ENCODE data around the gene HOXB3. TPM values are rescaled to one million over a fixed set of nuclear protein-coding genes. Genes with fewer than 3 reads are reported as not detected.

The HOXB3 gene
- total and polyA plus RNA-seq, 2 donors (not counting 1 experiment from before 2014, with no cell fraction given): 15.7 to 28.6 TPM

GRCh38 chr17:48589060-48589830 is 796 bp downstream of the HOXB3 start:
- DNase-seq (ENCODE audit: low read depth in 2 of 2): peak in 1 of 2 donors; percentile 49
- Histone ChIP-seq H3K4me1 (ENCODE audit: control insufficient read depth, extremely low read depth, insufficient read depth, low read length) (peaks cover under 1% of the 10 kb centered on the region), H2AFZ (ENCODE audit: low read length) (no peak overlapping the region), H3K9me3 (ENCODE audit: control insufficient read depth, insufficient read depth, low read depth, low read length) (no peaks in the 10 kb centered on the region), H3K27me3 (ENCODE audit: control insufficient read depth, insufficient read depth, low read length) (no peaks in the 10 kb centered on the region), H3K79me2 (ENCODE audit: control insufficient read depth, insufficient read depth, low read length) (peaks cover 97% of the 10 kb centered on the region), H3K4me2 (ENCODE audit: extremely low read depth, insufficient read depth, low read length) (peak overlapping the region; percentile 98), H4K20me1 (ENCODE audit: control insufficient read depth, extremely low read depth, insufficient read depth, low read length) (no peaks in the 10 kb centered on the region), H3K27ac (ENCODE audit: insufficient read depth, low read length) (peak overlapping the region; percentile 98), H3K36me3 (ENCODE audit: control insufficient read depth, insufficient read depth, low read length) (peaks cover 5% of the 10 kb centered on the region), H3K9ac (ENCODE audit: insufficient read depth, low read length) (peak overlapping the region; percentile 94), H3K4me3 (replicated peaks in 1 of 4; ENCODE audit: control extremely low read depth in 1 of 4, insufficient read depth in 1 of 4, low read depth in 3 of 4, low read length in 4 of 4) (peak overlapping the region; percentile 83 to 98 (median 92))
- TF ChIP-seq CTCF (conservative IDR thresholded peaks at IDR 0.05 in 1 of 2, IDR thresholded peaks at IDR 0.05 in 1 of 2; ENCODE audit: low read depth in 1 of 2, low read length in 2 of 2) (no peak), EZH2 (IDR thresholded peaks at IDR 0.05; ENCODE audit: low read length, missing control alignments) (no peak)

GRCh38 chr17:48588528-48588927 is 1.5 kb downstream of the HOXB3 start:
- Histone ChIP-seq H3K9ac (ENCODE audit: insufficient read depth, low read length) (peak overlapping the region; percentile 94), H2AFZ (ENCODE audit: low read length) (no peak overlapping the region), H3K4me2 (ENCODE audit: extremely low read depth, insufficient read depth, low read length) (peak overlapping the region; percentile 98), H3K4me1 (ENCODE audit: control insufficient read depth, extremely low read depth, insufficient read depth, low read length) (peaks cover 6% of the 10 kb centered on the region), H4K20me1 (ENCODE audit: control insufficient read depth, extremely low read depth, insufficient read depth, low read length) (no peaks in the 10 kb centered on the region), H3K9me3 (ENCODE audit: control insufficient read depth, insufficient read depth, low read depth, low read length) (no peaks in the 10 kb centered on the region), H3K27me3 (ENCODE audit: control insufficient read depth, insufficient read depth, low read length) (no peaks in the 10 kb centered on the region), H3K36me3 (ENCODE audit: control insufficient read depth, insufficient read depth, low read length) (peaks cover 5% of the 10 kb centered on the region), H3K27ac (ENCODE audit: insufficient read depth, low read length) (peak overlapping the region; percentile 98), H3K4me3 (replicated peaks in 1 of 4; ENCODE audit: control extremely low read depth in 1 of 4, insufficient read depth in 1 of 4, low read depth in 3 of 4, low read length in 4 of 4) (peak overlapping the region; percentile 83 to 98 (median 92)), H3K79me2 (ENCODE audit: control insufficient read depth, insufficient read depth, low read length) (peaks cover 100% of the 10 kb centered on the region)
- TF ChIP-seq CTCF (conservative IDR thresholded peaks at IDR 0.05 in 1 of 2, IDR thresholded peaks at IDR 0.05 in 1 of 2; ENCODE audit: low read depth in 1 of 2, low read length in 2 of 2): no peak
- no peak for TF ChIP-seq EZH2 (IDR thresholded peaks at IDR 0.05; ENCODE audit: low read length, missing control alignments)
- peak in 1 of 2 donors; percentile 48 for DNase-seq (ENCODE audit: low read depth in 2 of 2)

- no peak overlapping the region for H2AFZ ChIP-seq (ENCODE audit: low read length)
- H3K9ac ChIP-seq (ENCODE audit: insufficient read depth, low read length): peak overlapping the region; percentile 94
- H4K20me1 ChIP-seq (ENCODE audit: control insufficient read depth, extremely low read depth, insufficient read depth, low read length): no peaks in the 10 kb centered on the region
- H3K27ac ChIP-seq (ENCODE audit: insufficient read depth, low read length): peak overlapping the region; percentile 98
- no peaks in the 10 kb centered on the region for H3K27me3 ChIP-seq (ENCODE audit: control insufficient read depth, insufficient read depth, low read length)
- DNase-seq (ENCODE audit: low read depth in 2 of 2): no peak
- peaks cover 5% of the 10 kb centered on the region for H3K36me3 ChIP-seq (ENCODE audit: control insufficient read depth, insufficient read depth, low read length)
- H3K4me2 ChIP-seq (ENCODE audit: extremely low read depth, insufficient read depth, low read length): peak overlapping the region; percentile 98
- peaks cover 100% of the 10 kb centered on the region for H3K79me2 ChIP-seq (ENCODE audit: control insufficient read depth, insufficient read depth, low read length)
- H3K9me3 ChIP-seq (ENCODE audit: control insufficient read depth, insufficient read depth, low read depth, low read length): no peaks in the 10 kb centered on the region
- H3K4me3 ChIP-seq (replicated peaks in 1 of 4; ENCODE audit: control extremely low read depth in 1 of 4, insufficient read depth in 1 of 4, low read depth in 3 of 4, low read length in 4 of 4): peak overlapping the region; percentile 83 to 98 (median 92)
- H3K4me1 ChIP-seq (ENCODE audit: control insufficient read depth, extremely low read depth, insufficient read depth, low read length): peaks cover 11% of the 10 kb centered on the region
- TF ChIP-seq CTCF (conservative IDR thresholded peaks at IDR 0.05 in 1 of 2, IDR thresholded peaks at IDR 0.05 in 1 of 2; ENCODE audit: low read depth in 1 of 2, low read length in 2 of 2) (no peak), EZH2 (IDR thresholded peaks at IDR 0.05; ENCODE audit: low read length, missing control alignments) (no peak)
These were observed 2.0 kb downstream of the HOXB3 start for GRCh38 chr17:48588074-48588415.

Data from fibroblast of lung (primary cell).